ENCODE results near the gene SEPTIN5. TPM values are rescaled to one million over a fixed set of nuclear protein-coding genes. Genes with fewer than 3 reads are reported as not detected.

Gene SEPTIN5
- total RNA-seq, 4 donors from 2014 or later = 21.9 to 51.1 (median 26.4) TPM

GRCh38 chr22:19717691-19718455 lies 3.6 kb downstream of the SEPTIN5 start:
- WGBS, 2 donors (ENCODE audit: low coverage in 1 of 2) = 0 to 14% methylated on average over 3 to 25 of the region's 96 CpGs
- peak; percentile 80 for ATAC-seq
- TF ChIP-seq POLR2AphosphoS5 (IDR thresholded peaks at IDR 0.05) (no peak), CTCF (IDR thresholded peaks at IDR 0.05) (peak in 3 of 4 experiments; percentile 96 to 99 (median 97)), POLR2A (IDR thresholded peaks at IDR 0.05) (no peak)
- peaks cover 0 to 70% (median 27%) of the 10 kb centered on the region in 3 donors for H3K4me1 ChIP-seq
- H3K27ac ChIP-seq = peak overlapping the region in 3 of 4 donors; percentile 47 to 77 (median 58)
- peak overlapping the region; percentile 59 to 76 for H3K4me3 ChIP-seq
- H3K36me3 ChIP-seq = peaks cover 0 to 31% of the 10 kb centered on the region in 2 donors
- no peaks in the 10 kb centered on the region for H3K9me3 ChIP-seq
- H3K27me3 ChIP-seq = peaks cover 53% of the 10 kb centered on the region

- Histone ChIP-seq H3K36me3 (peaks cover 0 to 34% of the 10 kb centered on the region in 2 donors), H3K4me3 (peak overlapping the region; percentile 59 to 76), H3K27me3 (peaks cover 55% of the 10 kb centered on the region), H3K4me1 (peaks cover 0 to 74% (median 33%) of the 10 kb centered on the region in 3 donors), H3K27ac (peak overlapping the region in 3 of 4 donors; percentile 47 to 77 (median 58)), H3K9me3 (no peaks in the 10 kb centered on the region)
- no peak for TF ChIP-seq CTCF (IDR thresholded peaks at IDR 0.05)
- TF ChIP-seq EP300 (IDR thresholded peaks at IDR 0.05) = no peak
- TF ChIP-seq POLR2AphosphoS5 (IDR thresholded peaks at IDR 0.05) = no peak
- TF ChIP-seq POLR2A (IDR thresholded peaks at IDR 0.05) = no peak
- no peak for ATAC-seq
- no CpG with 5 or more reads among the region's 70 CpGs for WGBS, 2 donors (ENCODE audit: low coverage in 1 of 2)
These were observed 4.2 kb downstream of the SEPTIN5 start for GRCh38 chr22:19718456-19719049.

- Histone ChIP-seq H3K27ac (peak overlapping the region in 3 of 4 donors; percentile 47 to 77 (median 58)), H3K9me3 (no peaks in the 10 kb centered on the region), H3K4me1 (peaks cover 0 to 74% (median 32%) of the 10 kb centered on the region in 3 donors), H3K4me3 (peak overlapping the region; percentile 59 to 76), H3K27me3 (peaks cover 56% of the 10 kb centered on the region), H3K36me3 (peaks cover 0 to 34% of the 10 kb centered on the region in 2 donors)
- 28% methylated on average over 3 of the region's 31 CpGs; no CpG with 5 or more reads in 1 of the 2 donors for WGBS, 2 donors (ENCODE audit: low coverage in 1 of 2)
- no peak for TF ChIP-seq POLR2A (IDR thresholded peaks at IDR 0.05)
- TF ChIP-seq POLR2AphosphoS5 (IDR thresholded peaks at IDR 0.05) = no peak
- no peak for TF ChIP-seq EP300 (IDR thresholded peaks at IDR 0.05)
- no peak for TF ChIP-seq CTCF (IDR thresholded peaks at IDR 0.05)
- ATAC-seq = no peak
These were observed 4.8 kb downstream of the SEPTIN5 start for GRCh38 chr22:19719050-19719482.

GRCh38 chr22:19719488-19720021 lies 5.3 kb downstream of the SEPTIN5 start:
- no peaks in the 10 kb centered on the region for H3K9me3 ChIP-seq
- H3K36me3 ChIP-seq = peaks cover 0 to 34% of the 10 kb centered on the region in 2 donors
- no peak for ATAC-seq
- H3K4me3 ChIP-seq = peak overlapping the region in 1 of 2 donors; percentile 76
- H3K27ac ChIP-seq = peak overlapping the region in 2 of 4 donors; percentile 58 to 77
- H3K27me3 ChIP-seq = peaks cover 59% of the 10 kb centered on the region
- WGBS, 2 donors (ENCODE audit: low coverage in 1 of 2) = 44% methylated on average over 2 of the region's 12 CpGs; no CpG with 5 or more reads in 1 of the 2 donors
- H3K4me1 ChIP-seq = peaks cover 0 to 77% (median 32%) of the 10 kb centered on the region in 3 donors
- TF ChIP-seq EP300 (IDR thresholded peaks at IDR 0.05) (no peak), POLR2AphosphoS5 (IDR thresholded peaks at IDR 0.05) (no peak), POLR2A (IDR thresholded peaks at IDR 0.05) (no peak), CTCF (IDR thresholded peaks at IDR 0.05) (no peak)

Data from gastroesophageal sphincter (tissue), 4 donors.